Astrocyte (in vitro differentiated cells and primary cell): ENCODE results near the gene PTPRN2. TPM values are rescaled to one million over a fixed set of nuclear protein-coding genes. Genes with fewer than 3 reads are reported as not detected.

Experiments used
- DNase-seq: peaks from one replicate; pipeline ENCODE4 v3.0.0-alpha.2; 2010; ENCODE audit warnings: low read depth
- FAIRE-seq: peaks from 2 replicates; lab custom pipeline; 2011; peaks lifted over from hg19 to GRCh38; lab: Jason Lieb, UNC
- H2AFZ ChIP-seq: 2 replicates; pipeline ENCODE4 v1.6.0; 2012; ENCODE audit warnings: low read depth, low read length, inconsistent platforms
- H3K27ac ChIP-seq: 2 replicates; pipeline ENCODE4 v1.5.1; 2011; ENCODE audit warnings: low read depth, low read length, inconsistent platforms
- H3K27me3 ChIP-seq: 2 replicates; pipeline ENCODE4 v1.6.0; 2011; ENCODE audit warnings: low read length, inconsistent platforms; ENCODE audit not compliant: insufficient read depth
- H3K36me3 ChIP-seq: 2 replicates; pipeline ENCODE4 v1.5.1; 2011; ENCODE audit warnings: low read length, inconsistent platforms; ENCODE audit not compliant: insufficient read depth
- H3K4me1 ChIP-seq: 2 replicates; pipeline ENCODE4 v1.5.1; 2011; ENCODE audit warnings: low read length, inconsistent platforms; ENCODE audit not compliant: insufficient read depth
- H3K4me2 ChIP-seq: 2 replicates; pipeline ENCODE4 v1.6.0; 2012; ENCODE audit warnings: low read length, inconsistent platforms
- H3K4me3 ChIP-seq: 2 replicates; pipeline ENCODE4 v1.5.1; 2011; ENCODE audit warnings: low read depth, mild to moderate bottlenecking, low read length, inconsistent platforms; ENCODE audit not compliant: insufficient read depth
- H3K79me2 ChIP-seq: 2 replicates; pipeline ENCODE4 v1.6.0; 2012; ENCODE audit warnings: mild to moderate bottlenecking, low read length, inconsistent platforms; ENCODE audit not compliant: insufficient read depth
- H3K9ac ChIP-seq: 2 replicates; pipeline ENCODE4 v1.6.0; 2012; ENCODE audit warnings: mild to moderate bottlenecking, low read length, inconsistent platforms
- H3K9me3 ChIP-seq: 2 replicates; pipeline ENCODE4 v1.5.1; 2012; ENCODE audit warnings: low read depth, mild to moderate bottlenecking, low read length, inconsistent platforms; ENCODE audit not compliant: insufficient read depth
- H4K20me1 ChIP-seq: 2 replicates; pipeline ENCODE4 v1.6.0; 2012; ENCODE audit warnings: low read length, inconsistent platforms; ENCODE audit not compliant: insufficient read depth
- H3K27ac Mint-ChIP-seq: one replicate; pipeline ENCODE4 v1.8.0; 2021; ENCODE audit warnings: mild to moderate bottlenecking, mixed read lengths; ENCODE audit not compliant: unreplicated experiment
- H3K27me3 Mint-ChIP-seq: one replicate; pipeline ENCODE4 v1.8.0; 2021; ENCODE audit warnings: low read depth, mixed read lengths; ENCODE audit not compliant: unreplicated experiment
- H3K36me3 Mint-ChIP-seq: one replicate; pipeline ENCODE4 v1.8.0; 2021; ENCODE audit warnings: low read depth, mixed read lengths; ENCODE audit not compliant: unreplicated experiment
- H3K4me1 Mint-ChIP-seq: one replicate; pipeline ENCODE4 v1.8.0; 2021; ENCODE audit warnings: low read depth, mixed read lengths; ENCODE audit not compliant: unreplicated experiment
- H3K4me3 Mint-ChIP-seq: one replicate; pipeline ENCODE4 v1.8.0; 2021; ENCODE audit warnings: mild to moderate bottlenecking, moderate library complexity, mixed read lengths; ENCODE audit not compliant: unreplicated experiment
- H3K9me3 Mint-ChIP-seq: one replicate; pipeline ENCODE4 v1.8.0; 2021; ENCODE audit warnings: mild to moderate bottlenecking, mixed read lengths; ENCODE audit not compliant: unreplicated experiment
- EZH2 ChIP-seq: IDR thresholded peaks from 2 replicates; pipeline ENCODE4 v1.6.1; 2012; ENCODE audit warnings: mild to moderate bottlenecking, low read length, inconsistent platforms; ENCODE audit not compliant: insufficient read depth
- total RNA-seq: library from RNA; stranded (reverse); gene quantifications from 2 replicates; pipeline ENCODE4 v1.2.1, GENCODE V29; 2021
- TF ChIP-seq, protein P1 (sequence below): IDR thresholded peaks from 2 replicates; pipeline ENCODE4 v1.5.1; 2011; ENCODE audit warnings: low read depth, mild to moderate bottlenecking, inconsistent platforms, low read length, moderate library complexity; ENCODE audit not compliant: insufficient read depth

Gene PTPRN2
- total RNA-seq, 1 donor from 2014 or later = 0.09 TPM

GRCh38 chr7:158550394-158550700 lies 37.3 kb downstream of the PTPRN2 start:
- no peak overlapping the region for H3K4me2 ChIP-seq
- Mint-ChIP-seq H3K36me3 (no peaks in the 10 kb centered on the region), H3K9me3 (no peaks in the 10 kb centered on the region), H3K4me1 (no peaks in the 10 kb centered on the region), H3K27ac (no peak overlapping the region), H3K4me3 (no peak overlapping the region), H3K27me3 (peaks cover 3% of the 10 kb centered on the region)
- no peak overlapping the region for H3K9ac ChIP-seq
- no peak for FAIRE-seq
- no peak overlapping the region for H3K4me3 ChIP-seq
- no peaks in the 10 kb centered on the region for H4K20me1 ChIP-seq
- H3K9me3 ChIP-seq = peaks cover 8% of the 10 kb centered on the region
- no peaks in the 10 kb centered on the region for H3K79me2 ChIP-seq
- H3K27me3 ChIP-seq = peaks cover 3% of the 10 kb centered on the region
- H2AFZ ChIP-seq = no peak overlapping the region
- H3K4me1 ChIP-seq = no peaks in the 10 kb centered on the region
- TF ChIP-seq, protein P1, sequence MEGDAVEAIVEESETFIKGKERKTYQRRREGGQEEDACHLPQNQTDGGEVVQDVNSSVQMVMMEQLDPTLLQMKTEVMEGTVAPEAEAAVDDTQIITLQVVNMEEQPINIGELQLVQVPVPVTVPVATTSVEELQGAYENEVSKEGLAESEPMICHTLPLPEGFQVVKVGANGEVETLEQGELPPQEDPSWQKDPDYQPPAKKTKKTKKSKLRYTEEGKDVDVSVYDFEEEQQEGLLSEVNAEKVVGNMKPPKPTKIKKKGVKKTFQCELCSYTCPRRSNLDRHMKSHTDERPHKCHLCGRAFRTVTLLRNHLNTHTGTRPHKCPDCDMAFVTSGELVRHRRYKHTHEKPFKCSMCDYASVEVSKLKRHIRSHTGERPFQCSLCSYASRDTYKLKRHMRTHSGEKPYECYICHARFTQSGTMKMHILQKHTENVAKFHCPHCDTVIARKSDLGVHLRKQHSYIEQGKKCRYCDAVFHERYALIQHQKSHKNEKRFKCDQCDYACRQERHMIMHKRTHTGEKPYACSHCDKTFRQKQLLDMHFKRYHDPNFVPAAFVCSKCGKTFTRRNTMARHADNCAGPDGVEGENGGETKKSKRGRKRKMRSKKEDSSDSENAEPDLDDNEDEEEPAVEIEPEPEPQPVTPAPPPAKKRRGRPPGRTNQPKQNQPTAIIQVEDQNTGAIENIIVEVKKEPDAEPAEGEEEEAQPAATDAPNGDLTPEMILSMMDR = no peak
- TF ChIP-seq EZH2 = no peak
- H3K27ac ChIP-seq = no peak overlapping the region
- no peaks in the 10 kb centered on the region for H3K36me3 ChIP-seq
- DNase-seq = no peak

- peak overlapping the region; percentile 15 for H3K4me2 ChIP-seq
- TF ChIP-seq, protein P1 = no peak
- TF ChIP-seq EZH2 = no peak
- no peak for FAIRE-seq
- no peak overlapping the region for H3K27ac ChIP-seq
- peaks cover 3% of the 10 kb centered on the region for H3K27me3 ChIP-seq
- H3K36me3 Mint-ChIP-seq = no peaks in the 10 kb centered on the region
- no peak overlapping the region for H3K27ac Mint-ChIP-seq
- no peaks in the 10 kb centered on the region for H3K36me3 ChIP-seq
- no peak overlapping the region for H2AFZ ChIP-seq
- H4K20me1 ChIP-seq = no peaks in the 10 kb centered on the region
- no peak overlapping the region for H3K4me3 Mint-ChIP-seq
- DNase-seq = no peak
- no peak overlapping the region for H3K9ac ChIP-seq
- H3K4me3 ChIP-seq = no peak overlapping the region
- H3K9me3 ChIP-seq = peaks cover 8% of the 10 kb centered on the region
- H3K4me1 ChIP-seq = no peaks in the 10 kb centered on the region
- no peaks in the 10 kb centered on the region for H3K4me1 Mint-ChIP-seq
- peaks cover 3% of the 10 kb centered on the region for H3K27me3 Mint-ChIP-seq
- no peaks in the 10 kb centered on the region for H3K79me2 ChIP-seq
- peaks cover under 1% of the 10 kb centered on the region for H3K9me3 Mint-ChIP-seq
Observed at GRCh38 chr7:158549616-158550393, 37.8 kb downstream of the PTPRN2 start.

DNA sequence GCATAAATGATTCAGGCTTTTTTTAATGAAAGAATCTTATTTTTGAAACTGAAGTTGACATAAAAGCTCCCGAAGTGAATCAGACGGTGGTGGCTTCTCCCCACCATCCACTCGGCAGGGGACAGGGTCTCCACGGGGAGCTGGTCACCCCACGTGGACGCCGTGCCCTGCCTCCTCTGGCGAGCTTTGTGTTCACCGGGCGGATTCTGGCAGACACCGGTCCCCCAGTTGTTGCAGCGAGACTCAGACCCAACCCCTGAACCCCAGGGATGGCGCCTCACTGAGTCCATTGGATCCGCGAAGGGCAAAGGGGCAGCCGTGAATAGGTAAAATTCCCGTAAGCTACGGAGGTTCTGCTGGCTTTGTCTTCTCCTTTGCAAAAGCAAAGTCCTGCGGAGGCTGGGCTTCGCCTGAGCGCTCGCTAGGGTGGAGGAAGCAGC lies 38.4 kb downstream of the PTPRN2 start:
- Histone ChIP-seq H3K79me2 (no peaks in the 10 kb centered on the region), H3K4me2 (peak overlapping the region; percentile 15), H3K4me1 (no peaks in the 10 kb centered on the region), H3K27me3 (peaks cover 3% of the 10 kb centered on the region), H2AFZ (no peak overlapping the region), H3K4me3 (no peak overlapping the region), H3K9ac (no peak overlapping the region), H3K27ac (no peak overlapping the region), H4K20me1 (no peaks in the 10 kb centered on the region), H3K36me3 (no peaks in the 10 kb centered on the region), H3K9me3 (peaks cover 8% of the 10 kb centered on the region)
- H3K4me3 Mint-ChIP-seq = no peak overlapping the region
- FAIRE-seq = no peak
- H3K27ac Mint-ChIP-seq = no peak overlapping the region
- no peaks in the 10 kb centered on the region for H3K4me1 Mint-ChIP-seq
- no peaks in the 10 kb centered on the region for H3K36me3 Mint-ChIP-seq
- no peak for TF ChIP-seq EZH2
- TF ChIP-seq, protein P1 = no peak
- peaks cover 3% of the 10 kb centered on the region for H3K27me3 Mint-ChIP-seq
- H3K9me3 Mint-ChIP-seq = peaks cover 4% of the 10 kb centered on the region
- no peak for DNase-seq
